ENCODE measurements around the gene CPPED1.
A peak's percentile ranks its signal among the peaks of the same experiment; 100 is the strongest.

CPPED1 gene

DNA sequence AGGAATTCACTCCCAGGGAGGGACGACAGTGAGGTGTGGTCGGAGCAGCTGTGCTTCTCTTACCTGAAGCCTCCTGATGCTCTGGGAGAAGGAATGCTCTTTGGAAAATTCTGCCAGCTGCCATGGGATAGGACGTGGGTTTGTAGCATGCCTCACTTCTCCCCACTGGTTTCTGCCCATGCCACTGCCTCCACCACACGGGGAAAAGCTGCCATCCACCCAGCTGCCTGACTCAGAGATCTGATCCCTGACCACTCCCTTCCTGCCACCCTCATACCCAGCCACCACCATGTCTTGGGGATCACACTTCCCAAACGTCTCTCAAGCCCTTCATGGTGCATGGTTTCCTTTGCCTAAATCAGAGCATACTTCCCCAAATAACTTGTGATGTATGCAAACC is 80.0 kb downstream of the CPPED1 start:
- peaks cover 19% of the 10 kb centered on the region for H3K4me1 Mint-ChIP-seq (ENCODE audit: low read depth)
- no peaks in the 10 kb centered on the region for H3K27me3 Mint-ChIP-seq
- no peaks in the 10 kb centered on the region for H3K9me3 Mint-ChIP-seq
- intact Hi-C loops (cut with micrococcal nuclease): no loop called here
- H3K36me3 Mint-ChIP-seq (ENCODE audit: low read depth): peaks cover 74% of the 10 kb centered on the region
- no peak overlapping the region for H3K4me3 Mint-ChIP-seq
- peak overlapping the region; percentile 20 for H3K27ac Mint-ChIP-seq

DNA sequence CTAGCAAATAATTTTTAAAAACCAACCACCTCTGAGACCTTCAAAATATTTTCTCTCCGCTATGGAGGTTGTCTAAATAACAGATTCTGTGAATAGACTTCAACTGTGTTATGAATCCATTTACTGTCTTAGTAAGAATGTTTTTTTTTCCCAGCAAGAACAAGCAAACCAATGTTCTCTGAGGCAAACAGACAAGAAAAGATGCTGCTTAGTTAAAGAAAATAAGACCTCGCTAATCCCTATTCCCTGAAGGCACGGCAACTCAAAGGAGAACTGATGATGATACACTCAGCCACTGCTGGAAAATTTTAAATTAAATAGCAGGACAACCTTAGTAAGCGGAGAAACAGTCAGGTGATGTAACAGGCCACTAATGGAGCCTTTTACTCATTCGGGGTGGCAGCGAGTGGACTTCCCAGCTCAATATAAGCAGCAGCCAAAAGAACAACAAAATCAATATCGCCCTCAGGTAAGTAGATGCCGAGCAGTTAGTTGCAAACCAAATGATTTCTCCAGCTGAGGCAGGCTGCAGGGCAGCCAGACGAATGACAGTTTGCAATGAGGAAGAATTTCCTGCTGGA is 81.8 kb downstream of the CPPED1 start:
- intact Hi-C loops (cut with micrococcal nuclease): no loop called here
- Mint-ChIP-seq H3K9me3 (no peaks in the 10 kb centered on the region), H3K27ac (no peak overlapping the region), H3K27me3 (no peaks in the 10 kb centered on the region), H3K4me1 (ENCODE audit: low read depth) (peaks cover 17% of the 10 kb centered on the region), H3K4me3 (no peak overlapping the region), H3K36me3 (ENCODE audit: low read depth) (peaks cover 85% of the 10 kb centered on the region)

DNA sequence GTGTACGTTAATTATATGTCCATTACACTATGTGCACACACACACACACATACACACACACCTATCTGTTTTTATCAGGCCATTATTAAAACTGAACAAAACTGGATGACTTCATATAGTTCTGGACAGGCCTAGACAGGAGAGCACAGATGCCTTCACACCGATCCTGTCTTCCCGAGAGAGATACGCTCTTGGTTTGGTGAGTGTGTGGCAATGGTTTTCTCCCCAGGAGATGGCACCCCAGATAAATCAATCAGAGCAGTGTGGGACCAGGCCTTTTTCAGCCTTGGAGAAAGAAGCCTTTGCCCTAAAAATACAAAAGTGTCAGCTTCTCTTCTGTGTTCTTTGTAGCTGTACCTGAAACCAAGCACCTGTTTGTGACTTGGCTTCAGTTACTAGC is 83.7 kb downstream of the CPPED1 start:
- H3K27me3 Mint-ChIP-seq: no peaks in the 10 kb centered on the region
- H3K27ac Mint-ChIP-seq: no peak overlapping the region
- peaks cover 94% of the 10 kb centered on the region for H3K36me3 Mint-ChIP-seq (ENCODE audit: low read depth)
- peaks cover 21% of the 10 kb centered on the region for H3K4me1 Mint-ChIP-seq (ENCODE audit: low read depth)
- H3K4me3 Mint-ChIP-seq: no peak overlapping the region
- no peaks in the 10 kb centered on the region for H3K9me3 Mint-ChIP-seq
- intact Hi-C loops (cut with micrococcal nuclease): no loop called here

DNA sequence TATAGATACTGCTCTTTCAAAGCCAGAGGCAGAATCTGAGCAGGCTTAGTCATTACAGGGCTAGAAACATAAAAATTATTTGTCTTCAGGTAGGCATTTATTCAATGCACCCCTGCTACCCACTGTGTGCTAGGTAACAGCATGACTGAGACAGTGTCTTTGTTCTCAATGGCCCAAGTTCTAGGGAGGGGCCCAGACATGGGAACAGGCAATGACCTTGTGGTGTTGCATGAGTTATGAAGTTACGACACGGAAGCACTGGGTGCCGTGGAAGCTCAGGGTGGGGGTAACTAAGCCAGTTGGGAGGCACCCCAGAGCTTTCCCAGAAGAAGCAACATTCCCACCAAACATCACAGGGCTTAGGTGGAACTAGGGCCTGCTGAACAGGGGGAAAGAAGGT is 87.0 kb downstream of the CPPED1 start:
- no peak overlapping the region for H3K27ac Mint-ChIP-seq
- no peaks in the 10 kb centered on the region for H3K27me3 Mint-ChIP-seq
- intact Hi-C loops (cut with micrococcal nuclease): no loop called here

DNA sequence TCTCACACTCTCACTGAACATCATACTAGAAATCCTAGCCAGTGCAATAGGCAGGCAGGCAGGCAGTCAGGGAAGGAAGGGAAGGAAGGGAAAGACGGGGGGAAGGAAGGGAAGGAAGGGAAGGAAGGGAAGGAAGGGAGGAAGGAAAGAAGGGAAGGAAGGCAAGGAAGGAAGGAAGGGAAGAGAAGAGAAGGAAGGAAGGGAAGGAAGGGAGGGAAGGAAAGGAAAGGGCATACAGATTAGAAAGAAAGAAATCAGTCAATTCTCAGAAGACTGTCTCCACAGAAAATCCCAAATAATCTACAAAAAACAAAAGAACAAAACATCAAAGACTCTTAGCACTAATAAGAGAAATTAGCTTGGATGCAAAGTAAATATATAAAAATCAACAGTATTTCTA is 93.9 kb downstream of the CPPED1 start:
- H3K36me3 Mint-ChIP-seq (ENCODE audit: low read depth): peaks cover 61% of the 10 kb centered on the region
- intact Hi-C loops (cut with micrococcal nuclease): no loop called here
- H3K27ac Mint-ChIP-seq: no peak overlapping the region
- H3K27me3 Mint-ChIP-seq: no peaks in the 10 kb centered on the region
- H3K4me1 Mint-ChIP-seq (ENCODE audit: low read depth): peaks cover 30% of the 10 kb centered on the region
- no peak overlapping the region for H3K4me3 Mint-ChIP-seq
- H3K9me3 Mint-ChIP-seq: no peaks in the 10 kb centered on the region

More for the DNA sequence above, 87.0 kb downstream of the CPPED1 start:
- no peaks in the 10 kb centered on the region for H3K9me3 Mint-ChIP-seq
- H3K4me3 Mint-ChIP-seq: no peak overlapping the region
- H3K4me1 Mint-ChIP-seq (ENCODE audit: low read depth): peaks cover 21% of the 10 kb centered on the region
- peaks cover 71% of the 10 kb centered on the region for H3K36me3 Mint-ChIP-seq (ENCODE audit: low read depth)

DNA sequence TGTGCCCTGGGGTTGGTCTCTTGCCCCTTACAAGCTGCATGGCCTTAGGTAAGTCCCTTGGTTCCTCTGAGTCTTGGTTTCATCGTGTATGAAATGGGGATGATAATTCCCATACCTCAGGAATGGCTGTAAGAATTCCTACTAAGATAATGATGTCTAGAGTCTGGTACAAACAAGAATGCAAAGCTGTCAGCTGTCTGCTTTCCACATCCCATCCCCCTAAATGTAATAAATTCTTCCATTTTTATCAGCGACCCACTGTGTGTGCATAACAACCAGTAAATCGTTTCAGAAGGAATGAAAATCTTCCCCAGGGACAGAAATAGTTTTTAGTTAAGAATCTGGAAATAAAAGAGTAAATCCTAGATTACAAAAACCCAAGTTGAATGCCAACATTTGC is 95.4 kb downstream of the CPPED1 start:
- Mint-ChIP-seq H3K9me3 (no peaks in the 10 kb centered on the region), H3K27me3 (no peaks in the 10 kb centered on the region), H3K4me3 (no peak overlapping the region), H3K4me1 (ENCODE audit: low read depth) (peaks cover 25% of the 10 kb centered on the region), H3K27ac (no peak overlapping the region), H3K36me3 (ENCODE audit: low read depth) (peaks cover 73% of the 10 kb centered on the region)
- intact Hi-C loops (cut with micrococcal nuclease): no loop called here

DNA sequence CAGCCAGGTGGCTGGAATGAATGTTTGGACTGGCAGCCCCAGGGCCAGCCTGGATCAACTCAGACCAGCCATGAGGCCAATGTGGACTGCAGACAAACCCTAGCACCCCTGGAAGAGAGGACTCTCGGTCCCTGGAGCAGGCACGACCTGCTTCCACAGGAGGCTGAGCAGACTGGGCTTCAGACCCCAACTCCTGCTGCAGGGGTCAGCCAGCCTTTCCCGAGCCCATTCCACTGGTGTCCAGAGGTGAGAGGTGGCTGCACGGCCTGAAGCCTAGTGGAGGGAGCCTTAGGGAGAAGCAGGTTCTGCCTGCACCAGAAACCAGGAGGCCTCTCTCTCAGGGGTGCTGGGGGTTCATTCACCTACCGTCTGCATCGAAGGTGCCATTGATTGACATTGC is 97.1 kb downstream of the CPPED1 start:
- Mint-ChIP-seq H3K36me3 (ENCODE audit: low read depth) (peaks cover 84% of the 10 kb centered on the region), H3K9me3 (no peaks in the 10 kb centered on the region), H3K4me3 (no peak overlapping the region), H3K27me3 (no peaks in the 10 kb centered on the region), H3K27ac (no peak overlapping the region), H3K4me1 (ENCODE audit: low read depth) (peaks cover 24% of the 10 kb centered on the region)
- intact Hi-C loops (cut with micrococcal nuclease): no loop called here

DNA sequence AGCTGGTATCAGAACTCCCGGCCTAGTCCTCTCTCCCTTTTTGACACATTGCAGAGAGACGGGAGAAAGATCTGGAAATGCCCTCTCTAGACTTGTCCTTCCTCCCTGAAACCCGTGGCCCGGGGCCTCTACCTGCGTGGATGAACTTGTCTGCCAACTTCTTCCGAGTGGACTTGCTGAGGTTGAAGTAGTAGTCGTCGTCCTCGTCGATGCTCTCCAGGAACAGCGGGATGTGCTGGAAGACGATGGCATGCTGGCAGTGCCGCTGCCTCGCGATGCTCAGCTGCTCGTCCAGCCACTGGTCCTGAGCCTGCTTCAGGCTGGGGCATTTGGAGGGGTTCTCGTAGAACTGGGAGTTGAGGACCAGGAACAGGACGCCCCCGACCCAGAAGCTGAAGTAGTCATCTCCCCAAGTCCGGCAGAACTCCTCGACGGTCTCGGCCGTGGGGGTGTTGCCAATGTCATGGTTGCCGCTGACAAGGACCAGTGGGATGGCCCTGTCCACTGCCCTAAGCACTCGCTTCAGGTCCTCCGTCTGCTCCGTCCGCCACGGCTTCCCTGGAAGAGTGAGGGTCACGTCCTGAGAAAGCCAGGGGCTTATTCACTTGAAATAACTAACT is 99.1 kb downstream of the CPPED1 start:
- Mint-ChIP-seq H3K9me3 (no peaks in the 10 kb centered on the region), H3K36me3 (ENCODE audit: low read depth) (peaks cover 91% of the 10 kb centered on the region), H3K4me1 (ENCODE audit: low read depth) (peaks cover 23% of the 10 kb centered on the region), H3K4me3 (no peak overlapping the region), H3K27me3 (no peaks in the 10 kb centered on the region), H3K27ac (no peak overlapping the region)
- intact Hi-C loops (cut with micrococcal nuclease): no loop called here

DNA sequence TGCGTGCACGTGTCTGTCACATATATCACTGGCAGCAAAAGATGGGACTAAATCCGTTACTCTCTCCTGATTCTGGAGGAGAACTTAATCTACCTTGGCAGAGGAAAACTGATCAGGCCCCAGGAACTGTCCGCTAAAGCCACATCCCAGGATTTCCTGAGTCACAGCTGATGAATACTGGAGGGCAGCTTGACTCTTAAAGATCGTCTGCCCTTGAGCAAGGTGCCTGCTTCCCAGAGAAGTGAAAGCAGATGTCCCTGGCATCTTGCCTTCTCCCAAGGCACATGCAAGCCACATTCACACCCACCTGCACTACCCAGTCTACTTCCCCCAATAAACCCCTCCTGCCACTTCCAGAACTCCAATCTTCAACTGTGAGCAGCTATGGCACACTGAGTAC is 99.8 kb downstream of the CPPED1 start:
- H3K36me3 Mint-ChIP-seq (ENCODE audit: low read depth): peaks cover 91% of the 10 kb centered on the region
- intact Hi-C loops (cut with micrococcal nuclease): no loop called here
- no peak overlapping the region for H3K27ac Mint-ChIP-seq
- H3K4me1 Mint-ChIP-seq (ENCODE audit: low read depth): peaks cover 16% of the 10 kb centered on the region
- H3K4me3 Mint-ChIP-seq: no peak overlapping the region
- H3K9me3 Mint-ChIP-seq: no peaks in the 10 kb centered on the region
- H3K27me3 Mint-ChIP-seq: no peaks in the 10 kb centered on the region

DNA sequence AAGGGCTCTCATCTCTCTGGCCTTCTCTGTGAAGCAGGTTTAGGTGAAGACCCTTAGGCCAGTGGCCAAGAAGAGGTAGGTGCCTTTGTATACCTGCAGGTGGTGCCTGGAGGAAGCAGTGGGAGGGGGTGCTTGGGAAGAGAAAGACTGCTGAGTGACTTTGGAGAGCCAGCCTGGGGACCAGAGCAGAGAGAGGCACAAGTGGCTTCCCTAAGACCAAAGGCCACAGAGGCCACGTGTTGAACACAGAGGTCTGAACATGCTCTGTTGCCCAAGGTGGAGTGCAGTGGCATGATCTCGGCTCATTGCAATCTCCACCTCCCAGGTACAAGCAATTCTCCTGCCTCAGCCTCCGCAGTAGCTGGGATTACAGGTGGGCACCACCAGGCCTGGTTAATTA is 103.5 kb downstream of the CPPED1 start:
- no peaks in the 10 kb centered on the region for H3K27me3 Mint-ChIP-seq
- no peaks in the 10 kb centered on the region for H3K9me3 Mint-ChIP-seq
- H3K27ac Mint-ChIP-seq: no peak overlapping the region

DNA sequence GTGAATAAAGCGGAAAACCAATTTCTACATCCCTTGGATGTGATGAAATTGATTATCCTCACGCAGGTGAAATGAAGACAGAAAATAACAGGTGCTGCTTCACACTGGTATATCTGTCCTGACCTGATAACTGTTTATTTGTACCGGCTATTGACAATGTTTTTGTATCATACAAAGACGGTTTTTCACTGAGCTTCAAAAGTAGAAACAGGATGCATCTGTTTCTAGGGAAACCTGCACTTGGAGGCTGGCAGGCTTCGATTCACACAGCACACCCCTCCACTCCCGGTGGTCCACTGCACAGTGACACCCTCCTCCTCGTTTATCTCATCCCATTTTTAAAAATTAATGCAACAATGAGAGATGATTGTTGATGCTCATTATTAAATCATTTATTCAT is 104.5 kb downstream of the CPPED1 start:
- intact Hi-C loops (cut with micrococcal nuclease): no loop called here
- peaks cover 90% of the 10 kb centered on the region for H3K36me3 Mint-ChIP-seq (ENCODE audit: low read depth)
- no peak overlapping the region for H3K4me3 Mint-ChIP-seq
- no peak overlapping the region for H3K27ac Mint-ChIP-seq
- peaks cover 18% of the 10 kb centered on the region for H3K4me1 Mint-ChIP-seq (ENCODE audit: low read depth)
- no peaks in the 10 kb centered on the region for H3K9me3 Mint-ChIP-seq
- H3K27me3 Mint-ChIP-seq: no peaks in the 10 kb centered on the region

More for the DNA sequence above, 103.5 kb downstream of the CPPED1 start:
- H3K4me1 Mint-ChIP-seq (ENCODE audit: low read depth): peaks cover 23% of the 10 kb centered on the region
- H3K4me3 Mint-ChIP-seq: no peak overlapping the region
- intact Hi-C loops (cut with micrococcal nuclease): no loop called here
- peaks cover 94% of the 10 kb centered on the region for H3K36me3 Mint-ChIP-seq (ENCODE audit: low read depth)

DNA sequence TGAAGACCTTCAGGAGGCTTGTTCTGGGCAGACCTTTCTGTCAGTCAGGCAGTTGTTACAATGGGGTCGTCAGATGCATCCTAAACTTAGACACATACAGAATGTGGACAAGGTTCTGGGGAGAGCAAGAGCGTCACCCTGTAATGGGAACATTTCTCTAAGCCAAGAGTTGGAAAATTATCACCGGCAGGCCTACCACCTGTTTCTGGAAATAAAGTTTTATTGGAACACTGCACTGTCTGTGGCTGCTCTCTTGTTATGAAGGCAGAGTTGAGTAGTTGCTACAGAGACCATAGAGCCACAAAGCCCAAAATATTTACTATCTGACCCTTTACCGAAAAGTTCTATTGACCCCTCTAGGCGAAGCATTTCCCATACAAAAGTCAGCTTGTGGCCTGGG is 106.2 kb downstream of the CPPED1 start:
- H3K9me3 Mint-ChIP-seq: no peaks in the 10 kb centered on the region
- H3K36me3 Mint-ChIP-seq (ENCODE audit: low read depth): peaks cover 90% of the 10 kb centered on the region
- H3K4me3 Mint-ChIP-seq: no peak overlapping the region
- H3K27ac Mint-ChIP-seq: no peak overlapping the region
- no peaks in the 10 kb centered on the region for H3K27me3 Mint-ChIP-seq
- intact Hi-C loops (cut with micrococcal nuclease): no loop called here
- H3K4me1 Mint-ChIP-seq (ENCODE audit: low read depth): peaks cover 16% of the 10 kb centered on the region

DNA sequence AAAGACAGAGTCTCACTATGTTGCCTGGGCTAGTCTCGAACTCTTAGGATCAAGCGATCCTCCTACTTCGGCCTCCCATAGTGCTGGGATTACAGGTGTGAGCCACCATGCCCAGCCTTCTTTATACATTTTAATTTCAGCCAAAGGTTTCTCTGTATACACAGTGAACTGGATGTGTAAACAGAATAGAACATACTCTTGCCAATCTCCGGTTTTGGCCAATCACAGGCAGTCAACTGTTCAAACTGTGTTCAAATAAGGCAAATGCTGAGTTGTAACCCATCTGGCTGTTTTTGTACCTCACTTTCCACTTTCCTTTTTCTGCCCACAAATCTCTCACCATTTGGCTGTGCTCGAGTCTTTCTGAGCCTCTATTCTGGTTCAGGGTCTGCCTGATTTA is 108.2 kb downstream of the CPPED1 start:
- peaks cover 8% of the 10 kb centered on the region for H3K4me1 Mint-ChIP-seq (ENCODE audit: low read depth)
- peaks cover 86% of the 10 kb centered on the region for H3K36me3 Mint-ChIP-seq (ENCODE audit: low read depth)
- intact Hi-C loops (cut with micrococcal nuclease): no loop called here
- H3K9me3 Mint-ChIP-seq: no peaks in the 10 kb centered on the region
- no peak overlapping the region for H3K4me3 Mint-ChIP-seq
- no peak overlapping the region for H3K27ac Mint-ChIP-seq
- no peaks in the 10 kb centered on the region for H3K27me3 Mint-ChIP-seq

DNA sequence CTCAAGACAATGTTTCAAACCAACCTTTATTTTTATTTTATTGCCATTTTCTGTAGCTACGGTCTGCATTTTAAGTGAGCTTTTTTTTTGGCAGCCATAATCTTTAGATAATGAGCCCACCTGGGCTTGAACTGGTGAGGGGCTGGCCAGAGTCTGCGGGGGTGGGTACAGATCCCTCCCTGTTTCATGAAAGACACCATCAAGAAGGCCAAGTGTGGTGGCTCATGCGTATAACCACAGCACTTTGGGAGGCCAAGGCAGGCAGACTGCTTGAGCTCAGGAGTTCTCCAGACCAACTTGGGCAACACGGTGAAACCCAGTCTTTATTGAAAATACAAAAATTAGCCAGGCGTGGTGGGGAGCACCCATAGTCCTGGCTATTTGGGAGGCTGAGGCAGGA is 113.7 kb downstream of the CPPED1 start:
- intact Hi-C loops (cut with micrococcal nuclease): no loop called here
- Mint-ChIP-seq H3K27me3 (no peaks in the 10 kb centered on the region), H3K27ac (no peak overlapping the region), H3K36me3 (ENCODE audit: low read depth) (peaks cover 66% of the 10 kb centered on the region), H3K4me3 (no peak overlapping the region), H3K4me1 (ENCODE audit: low read depth) (peaks cover 13% of the 10 kb centered on the region), H3K9me3 (no peaks in the 10 kb centered on the region)
